SJSA1 (cell line): ENCODE results near the gene PRAME. TPM values are rescaled to one million over a fixed set of nuclear protein-coding genes. Genes with fewer than 3 reads are reported as not detected.
"Not testable (repeated sequence)": the region's sequence is repeated elsewhere in the genome, so short reads cannot be mapped to it uniquely, and the experiment has no call there.

Experiments used
- DNase-seq, 2 experiments: peaks; one replicate each; pipeline ENCODE4 v3.0.0-alpha.2; 2015 to 2020; ENCODE audit warnings: low spot score in 2 of 2, low read depth in 1 of 2
- H3K27ac ChIP-seq: fragments of 250-450 bp; sonication (Bioruptor Pico); 2 replicates; pipeline ENCODE4 v1.5.1; 2020; ENCODE audit warnings: mild to moderate bottlenecking, moderate library complexity
- H3K27me3 ChIP-seq: fragments of 250-450 bp; sonication (Bioruptor Pico); replicated peaks from 2 replicates; pipeline ENCODE4 v1.5.1; 2020; ENCODE audit warnings: mild to moderate bottlenecking, moderate library complexity
- H3K36me3 ChIP-seq: fragments of 250-450 bp; sonication (Bioruptor Pico); 2 replicates; pipeline ENCODE4 v1.5.1; 2020; ENCODE audit warnings: mild to moderate bottlenecking
- H3K4me1 ChIP-seq: fragments of 250-450 bp; sonication (Bioruptor Pico); replicated peaks from 2 replicates; pipeline ENCODE4 v1.6.1; 2021; ENCODE audit warnings: mild to moderate bottlenecking
- H3K4me3 ChIP-seq: fragments of 250-450 bp; sonication (Bioruptor Pico); 2 replicates; pipeline ENCODE4 v1.5.1; 2020; ENCODE audit warnings: mild to moderate bottlenecking
- H3K9me3 ChIP-seq: fragments of 250-450 bp; sonication (Bioruptor Pico); replicated peaks from 2 replicates; pipeline ENCODE4 v1.5.1; 2020; ENCODE audit warnings: mild to moderate bottlenecking
- total RNA-seq: library from RNA; depleted of rRNA; stranded (reverse); fragments of >200 nt; shearing (Covaris generic); gene quantifications from 2 replicates; pipeline ENCODE4 v1.2.3, GENCODE V29; 2014

The PRAME gene
- total RNA-seq, 1 experiment from 2014 or later, result 0.05 TPM

DNA sequence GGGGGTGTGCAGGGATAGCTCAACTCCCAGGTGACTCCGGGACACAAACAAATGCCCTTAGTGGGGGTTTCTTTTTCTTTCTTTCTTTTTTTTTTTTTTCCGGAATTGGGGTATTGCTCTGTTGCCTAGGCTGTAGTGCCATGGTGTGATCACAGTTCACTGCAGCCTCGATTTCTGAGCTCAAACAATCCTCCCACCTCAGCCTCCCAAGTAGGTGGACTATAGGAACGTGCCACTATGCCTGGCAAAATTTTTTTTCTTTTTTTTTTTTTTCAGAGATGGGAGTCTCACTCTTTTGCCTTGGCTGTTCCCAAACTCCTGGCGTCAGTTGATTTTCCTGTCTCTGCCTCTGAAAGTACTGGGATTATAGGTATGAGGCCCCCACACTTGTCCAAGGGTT, 25.2 kb downstream of the PRAME start:
- no peaks in the 10 kb centered on the region for H3K36me3 ChIP-seq
- H3K4me1 ChIP-seq, result no peaks in the 10 kb centered on the region
- no peak for DNase-seq
- no peak overlapping the region for H3K27ac ChIP-seq
- no peak overlapping the region for H3K4me3 ChIP-seq
- H3K9me3 ChIP-seq, result no peaks in the 10 kb centered on the region
- peaks cover 9% of the 10 kb centered on the region; the same call in 1 of the 2 replicates for H3K27me3 ChIP-seq

DNA sequence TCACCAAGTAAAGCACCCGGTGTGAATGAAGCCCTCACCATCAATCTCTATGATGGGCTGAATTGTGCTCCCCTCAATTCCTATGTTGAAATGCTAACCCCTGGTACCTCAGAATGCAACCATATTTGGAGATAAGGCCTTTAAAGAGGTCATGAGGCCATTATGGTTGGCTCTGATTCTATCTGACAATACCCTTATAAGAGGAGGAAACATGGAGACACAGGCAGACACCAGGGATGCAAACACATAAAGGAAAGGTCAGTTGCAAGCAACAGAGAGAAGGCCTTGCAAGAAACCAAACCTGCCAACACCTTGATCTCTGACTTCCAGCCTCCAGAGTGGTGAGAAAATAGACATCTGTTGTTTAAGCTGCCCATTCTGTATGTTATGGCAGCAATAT, 25.6 kb downstream of the PRAME start:
- no peak for DNase-seq
- Histone ChIP-seq H3K4me3 (no peak overlapping the region), H3K27ac (no peak overlapping the region), H3K27me3 (peaks cover 9% of the 10 kb centered on the region; the same call in 1 of the 2 replicates), H3K4me1 (no peaks in the 10 kb centered on the region), H3K9me3 (no peaks in the 10 kb centered on the region), H3K36me3 (no peaks in the 10 kb centered on the region)

DNA sequence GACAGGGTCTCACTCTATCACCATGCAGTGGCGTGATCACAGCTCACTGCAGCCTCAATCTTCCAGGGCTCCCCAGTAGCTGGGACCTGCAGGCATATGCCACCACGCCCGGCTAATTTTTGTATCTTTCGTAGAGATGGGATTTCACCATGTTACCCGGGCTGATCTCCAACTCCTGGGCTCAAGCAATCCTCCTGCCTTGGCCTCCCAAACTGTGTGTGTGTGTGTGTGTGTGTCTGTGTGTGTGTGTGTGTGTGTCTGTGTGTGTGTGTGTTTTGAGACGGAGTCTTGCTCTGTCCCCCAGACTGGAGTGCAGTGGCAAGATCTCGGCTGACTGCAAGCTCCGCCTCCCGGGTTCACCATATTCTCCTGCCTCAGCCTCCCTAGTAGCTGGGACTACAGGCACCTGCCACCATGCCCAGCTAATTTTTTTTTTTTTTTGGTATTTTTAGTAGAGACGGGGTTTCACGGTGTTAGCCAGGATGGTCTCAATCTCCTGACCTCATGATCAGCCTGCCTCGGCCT, 26.5 kb downstream of the PRAME start:
- H3K4me1 ChIP-seq, H3K36me3 ChIP-seq, H3K9me3 ChIP-seq, H3K27ac ChIP-seq, H3K4me3 ChIP-seq, H3K27me3 ChIP-seq, DNase-seq: not testable (repeated sequence)

DNA sequence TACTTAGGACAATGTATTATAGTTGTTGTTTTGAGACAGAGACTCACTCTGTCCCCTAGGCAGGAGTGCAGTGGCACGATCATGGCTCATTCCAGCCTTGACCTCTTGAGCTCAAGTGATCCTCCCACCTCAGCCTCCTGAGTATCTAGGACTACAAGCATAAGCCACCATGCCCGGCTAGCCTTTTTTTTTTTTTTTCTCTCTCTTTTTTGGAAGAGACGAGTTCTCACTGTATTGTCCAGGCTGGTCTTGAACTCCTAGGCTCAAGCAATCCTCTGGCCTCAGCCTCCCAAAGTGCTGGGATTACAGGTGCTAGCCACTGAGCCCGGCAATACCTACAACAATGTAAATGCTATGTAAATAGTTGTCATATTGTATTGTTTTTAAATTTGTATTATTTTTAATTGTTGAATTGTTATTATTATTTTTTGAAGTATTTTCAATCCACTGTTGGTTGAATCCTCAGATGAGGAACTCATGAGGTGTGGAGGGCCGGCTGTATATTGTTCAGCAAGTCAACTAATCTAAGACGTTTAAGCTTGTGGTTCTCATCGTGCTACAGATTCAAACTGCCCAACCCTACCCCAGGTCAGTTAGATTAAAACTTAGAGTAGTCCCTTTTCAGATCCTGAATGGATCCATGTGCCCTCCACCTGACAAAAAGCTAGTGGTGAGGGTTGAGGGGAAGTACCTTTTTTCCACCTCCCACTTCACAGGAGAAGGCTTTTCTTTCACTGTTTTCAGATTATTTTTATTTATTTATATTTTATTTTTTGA, 27.1 kb downstream of the PRAME start:
- no peak for DNase-seq
- H3K27ac ChIP-seq, result no peak overlapping the region
- H3K36me3 ChIP-seq, result no peaks in the 10 kb centered on the region
- H3K27me3 ChIP-seq, result peaks cover 8% of the 10 kb centered on the region; the same call in 1 of the 2 replicates
- no peaks in the 10 kb centered on the region for H3K9me3 ChIP-seq
- no peaks in the 10 kb centered on the region for H3K4me1 ChIP-seq
- H3K4me3 ChIP-seq, result no peak overlapping the region

DNA sequence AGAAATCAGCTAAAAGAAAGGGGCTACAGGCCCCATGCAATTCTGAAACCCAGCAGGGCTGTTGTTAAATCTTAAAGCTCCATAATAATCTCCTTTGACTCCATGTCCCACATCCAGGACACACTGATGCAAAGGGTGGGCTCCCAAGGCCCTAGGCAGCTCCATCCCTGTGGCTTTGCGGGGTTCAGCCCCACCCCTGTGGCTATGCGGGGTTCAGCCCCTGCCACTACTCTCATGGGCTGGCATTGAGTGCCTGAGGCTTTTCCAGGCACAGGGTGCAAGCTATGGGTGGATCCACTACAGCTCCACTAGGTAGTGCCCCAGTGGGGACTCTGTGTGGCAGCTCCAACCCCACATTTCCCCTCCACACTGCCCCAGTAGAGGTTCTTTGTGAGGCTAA, 30.3 kb downstream of the PRAME start:
- DNase-seq, result no peak
- no peak overlapping the region for H3K27ac ChIP-seq
- H3K4me1 ChIP-seq, result no peaks in the 10 kb centered on the region
- H3K4me3 ChIP-seq, result no peak overlapping the region
- no peaks in the 10 kb centered on the region for H3K36me3 ChIP-seq
- peaks cover 7% of the 10 kb centered on the region; the same call in 1 of the 2 replicates for H3K27me3 ChIP-seq
- no peaks in the 10 kb centered on the region for H3K9me3 ChIP-seq

DNA sequence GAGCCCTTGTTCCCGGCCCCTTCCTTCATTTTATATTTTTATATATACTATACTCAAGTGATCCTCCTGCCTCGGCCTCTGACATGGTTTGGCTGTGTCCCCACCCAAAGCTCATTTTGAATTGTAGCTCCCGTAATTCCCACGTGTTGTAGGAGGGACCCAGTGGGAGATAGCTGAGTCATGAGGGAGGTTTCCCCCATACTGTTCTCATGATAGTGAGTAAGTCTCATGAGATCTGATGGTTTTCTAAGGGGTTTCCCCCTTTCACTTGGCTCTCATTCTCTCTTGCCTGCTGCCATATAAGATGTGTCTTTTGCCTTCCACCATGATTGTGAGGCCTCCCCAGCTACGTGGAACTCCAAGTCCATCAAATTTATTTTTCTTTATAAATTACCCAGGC, 31.8 kb downstream of the PRAME start:
- Histone ChIP-seq H3K27me3 (peaks cover 15% of the 10 kb centered on the region), H3K4me3 (no peak overlapping the region), H3K4me1 (no peaks in the 10 kb centered on the region), H3K27ac (no peak overlapping the region), H3K36me3 (no peaks in the 10 kb centered on the region), H3K9me3 (no peaks in the 10 kb centered on the region)
- DNase-seq, result no peak

DNA sequence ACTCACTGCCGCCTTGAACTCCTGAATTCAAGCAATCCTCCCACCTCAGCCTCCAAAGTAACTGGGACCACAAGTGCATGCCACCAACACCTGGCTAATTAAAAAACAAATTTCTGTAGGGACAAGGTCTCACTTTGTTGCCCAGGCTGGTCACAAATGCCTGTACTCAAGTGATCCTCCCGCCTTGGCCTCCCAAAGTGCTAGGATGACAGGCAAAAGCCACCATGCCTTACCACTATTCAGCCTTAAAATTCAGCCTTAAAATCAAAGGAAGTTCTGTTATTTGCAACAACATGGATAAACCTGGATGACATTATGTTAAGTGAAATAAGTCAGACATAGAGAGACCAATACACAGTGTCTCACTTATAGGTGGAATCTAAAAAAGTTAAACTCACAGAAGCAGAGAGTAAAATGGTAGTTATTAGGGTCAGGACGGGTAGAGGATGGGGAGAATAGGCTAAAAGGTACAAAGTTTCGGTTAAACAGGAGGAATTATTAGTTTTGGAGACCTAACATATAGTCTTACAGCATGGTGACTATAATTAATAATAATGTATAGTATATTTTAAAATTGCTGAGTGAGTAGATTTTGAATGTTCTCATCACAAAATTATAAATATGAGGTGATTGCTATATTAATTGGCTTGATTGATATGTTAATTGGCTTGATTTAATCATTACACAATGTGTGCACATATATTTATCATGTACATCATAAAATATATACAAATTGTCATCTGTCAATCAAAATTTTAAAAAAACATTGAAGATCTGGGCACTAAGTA, 32.7 kb downstream of the PRAME start:
- H3K4me1 ChIP-seq, result no peaks in the 10 kb centered on the region
- no peaks in the 10 kb centered on the region for H3K36me3 ChIP-seq
- no peak overlapping the region for H3K4me3 ChIP-seq
- no peak overlapping the region for H3K27ac ChIP-seq
- H3K9me3 ChIP-seq, result no peaks in the 10 kb centered on the region
- H3K27me3 ChIP-seq, result peaks cover 15% of the 10 kb centered on the region
- DNase-seq, result no peak

DNA sequence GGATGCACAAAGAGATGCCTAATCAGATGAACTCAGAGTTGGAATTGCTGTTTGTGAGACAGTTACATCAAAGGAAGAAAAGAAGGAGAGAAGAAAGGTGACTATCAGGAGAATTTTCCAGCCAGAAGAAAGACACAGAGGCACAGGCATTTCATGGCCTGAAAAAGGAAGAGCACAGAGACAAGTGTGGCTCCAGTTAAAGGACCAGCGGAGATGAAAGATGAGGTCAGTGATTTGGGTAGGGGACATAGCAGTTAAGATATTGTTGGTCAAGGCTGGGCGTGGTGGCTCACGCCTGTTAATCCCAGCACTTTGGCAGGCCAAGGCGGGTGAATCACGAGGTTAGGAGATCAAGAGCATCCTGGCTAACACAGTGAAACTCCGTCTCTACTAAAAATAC, 35.6 kb downstream of the PRAME start:
- no peak for DNase-seq
- no peaks in the 10 kb centered on the region for H3K36me3 ChIP-seq
- no peak overlapping the region for H3K4me3 ChIP-seq
- peaks cover 10% of the 10 kb centered on the region for H3K4me1 ChIP-seq
- H3K9me3 ChIP-seq, result no peaks in the 10 kb centered on the region
- H3K27me3 ChIP-seq, result peaks cover 17% of the 10 kb centered on the region
- H3K27ac ChIP-seq, result no peak overlapping the region

DNA sequence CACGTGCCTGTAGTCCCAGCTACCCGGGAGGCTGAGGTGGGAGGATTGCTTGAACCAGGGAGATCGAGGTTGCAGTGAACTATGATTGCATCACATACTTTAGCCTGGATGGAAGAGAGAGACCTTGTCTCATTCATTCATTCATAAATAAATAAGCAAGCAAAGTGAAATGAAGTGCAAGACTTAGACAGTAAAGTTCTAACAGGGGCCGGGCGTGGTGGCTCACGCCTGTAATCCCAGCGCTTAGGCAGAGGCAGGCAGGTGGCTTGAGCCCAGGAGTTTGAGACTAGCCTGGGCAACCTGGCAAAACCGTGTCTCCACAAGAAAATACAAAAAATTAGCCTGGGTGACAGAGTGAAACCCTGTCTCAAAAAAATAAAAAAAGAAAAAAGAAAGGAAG, 37.4 kb downstream of the PRAME start:
- H3K4me1 ChIP-seq, result peaks cover 10% of the 10 kb centered on the region
- no peak for DNase-seq

DNA sequence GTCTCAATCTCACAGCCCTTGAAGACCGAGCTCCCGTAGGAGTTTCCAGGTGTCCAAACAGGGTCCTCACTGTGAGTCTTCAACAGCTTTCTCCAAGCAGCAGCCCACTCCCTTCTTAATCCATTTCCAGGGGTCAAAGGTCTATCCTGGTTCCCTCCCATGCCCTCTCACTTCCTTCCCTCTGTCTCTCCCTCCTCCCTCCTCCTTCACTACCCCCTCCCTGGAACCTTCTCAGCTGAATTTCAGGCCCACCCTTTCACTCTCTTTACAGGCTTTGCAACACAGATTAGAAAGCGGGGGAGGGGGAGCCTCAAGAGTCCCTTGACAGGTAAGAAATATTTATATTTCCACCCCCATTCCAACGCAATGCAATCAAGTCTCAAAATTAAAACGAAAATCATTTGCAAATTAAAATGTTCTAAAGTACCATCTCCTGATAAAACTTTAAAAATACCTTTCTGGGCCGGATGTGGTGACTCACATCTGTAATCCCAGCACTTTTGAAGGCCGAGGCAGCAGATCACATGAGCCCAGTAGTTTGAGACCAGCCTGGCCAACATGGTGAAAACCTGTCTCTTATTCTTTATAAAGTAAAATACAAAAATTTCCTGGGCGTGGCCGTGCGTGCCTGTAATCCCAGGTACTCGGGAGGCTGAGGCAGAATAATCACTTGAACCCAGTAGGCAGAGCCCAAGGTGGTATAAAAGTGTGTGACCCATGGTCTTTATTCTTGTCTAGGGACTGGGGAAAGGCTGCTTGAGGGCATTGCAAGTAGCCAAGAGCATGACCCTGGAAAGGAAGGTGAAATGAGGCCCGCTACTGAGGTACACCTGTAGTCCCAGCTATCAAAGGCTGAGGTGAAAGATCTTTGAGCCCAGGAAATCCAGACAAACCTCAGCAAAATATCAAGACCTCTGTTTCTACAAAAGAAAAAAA, 38.1 kb downstream of the PRAME start:
- no peaks in the 10 kb centered on the region for H3K9me3 ChIP-seq
- DNase-seq, result no peak
- H3K27ac ChIP-seq, result no peak overlapping the region
- no peak overlapping the region for H3K4me3 ChIP-seq
- no peaks in the 10 kb centered on the region for H3K36me3 ChIP-seq
- H3K4me1 ChIP-seq, result peaks cover 10% of the 10 kb centered on the region
- peaks cover 14% of the 10 kb centered on the region for H3K27me3 ChIP-seq

More for the DNA sequence above, 37.4 kb downstream of the PRAME start:
- Histone ChIP-seq H3K4me3 (no peak overlapping the region), H3K9me3 (no peaks in the 10 kb centered on the region), H3K27me3 (peaks cover 17% of the 10 kb centered on the region), H3K27ac (no peak overlapping the region), H3K36me3 (no peaks in the 10 kb centered on the region)

DNA sequence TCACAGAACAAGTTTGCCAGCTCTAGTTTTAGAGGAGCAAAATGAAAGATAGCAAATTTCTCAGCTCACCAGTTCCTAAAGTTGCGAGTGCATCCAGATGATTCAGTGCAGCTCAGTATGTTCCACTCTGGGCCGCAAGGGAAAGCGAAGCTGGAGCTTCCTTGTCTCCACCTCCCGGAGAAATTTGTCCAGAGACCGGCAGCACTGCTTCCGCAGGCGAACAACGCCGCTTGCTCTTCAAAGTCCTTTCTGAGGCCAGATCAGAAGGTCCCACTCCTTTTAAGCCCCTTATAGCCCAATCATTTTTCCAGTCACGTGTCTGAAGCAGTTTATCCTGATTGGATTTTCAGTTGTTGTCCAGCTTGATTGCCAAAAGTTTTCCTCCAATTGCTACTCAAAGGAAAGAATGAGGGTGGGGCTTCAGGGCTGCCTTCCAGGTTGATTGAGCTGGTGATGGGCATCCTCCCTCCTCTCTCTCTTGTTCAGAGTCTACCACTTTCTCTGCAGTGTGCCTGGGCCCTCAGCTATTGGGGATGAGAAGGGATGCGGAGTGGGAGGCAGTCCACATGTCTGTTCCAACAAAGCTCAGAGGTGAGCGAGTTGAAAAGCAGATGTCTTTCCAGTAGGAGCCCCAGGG, 38.9 kb downstream of the PRAME start, which contains the start of gene ZNF280A:
ZNF280A (minus strand) TSS at position 251 of the 637 bp plus-strand sequence. CDS start 4,640 bp downstream, outside the sequence.
- H3K27me3 ChIP-seq, result peaks cover 10% of the 10 kb centered on the region
- H3K27ac ChIP-seq, result no peak within 1 kb of the TSS
- peaks cover 10% of the 10 kb centered on the region for H3K4me1 ChIP-seq
- H3K36me3 ChIP-seq, result no peaks in the 10 kb centered on the region
- peak within 1 kb of the TSS; percentile 23 for H3K4me3 ChIP-seq
- peak in 1 of 2 experiments; percentile 27 for DNase-seq
- no peaks in the 10 kb centered on the region for H3K9me3 ChIP-seq

DNA sequence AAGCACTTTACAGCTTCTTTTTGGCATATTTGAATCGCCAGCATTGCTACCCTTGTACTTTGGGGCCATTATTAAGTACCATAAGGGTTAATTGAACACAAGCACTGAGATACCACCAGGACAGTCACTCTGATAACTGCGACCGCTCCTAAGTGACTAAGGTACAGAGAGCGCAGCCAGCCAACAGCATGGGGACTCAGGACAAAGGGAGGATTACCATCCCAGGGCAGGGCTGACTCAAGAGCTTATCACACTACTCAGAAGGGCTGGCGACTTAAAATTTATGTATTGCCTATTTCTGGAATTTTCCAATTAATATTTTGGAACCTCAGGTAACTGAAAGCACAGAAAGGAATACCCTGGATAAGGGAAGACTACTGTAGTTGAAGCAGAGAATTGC, 39.5 kb downstream of the PRAME start:
- Histone ChIP-seq H3K4me1 (peaks cover 10% of the 10 kb centered on the region), H3K4me3 (peak overlapping the region; percentile 23), H3K27me3 (peaks cover 10% of the 10 kb centered on the region), H3K36me3 (no peaks in the 10 kb centered on the region), H3K9me3 (no peaks in the 10 kb centered on the region), H3K27ac (no peak overlapping the region)
- no peak for DNase-seq

DNA sequence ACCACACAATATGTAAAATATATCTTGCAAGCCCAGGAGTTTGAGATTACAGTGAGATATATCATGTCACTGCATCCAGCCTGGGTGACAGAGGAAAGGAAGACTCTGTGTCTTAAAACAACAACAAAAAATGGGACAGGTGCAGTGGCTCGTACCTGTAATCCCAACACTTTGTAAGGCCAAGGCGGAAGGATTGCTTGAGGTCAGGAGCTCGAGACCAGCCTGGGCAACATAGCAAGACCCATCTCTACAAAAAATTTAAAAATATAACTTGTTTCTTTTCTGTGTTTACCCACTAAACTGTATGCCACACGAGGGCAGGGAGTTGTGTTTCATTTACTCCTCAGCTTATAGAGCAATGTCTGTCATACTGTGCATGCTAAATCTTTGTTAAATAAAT, 42.1 kb downstream of the PRAME start:
- H3K27ac ChIP-seq, result no peak overlapping the region
- no peak for DNase-seq
- H3K4me3 ChIP-seq, result no peak overlapping the region
- H3K4me1 ChIP-seq, result peaks cover 10% of the 10 kb centered on the region
- H3K36me3 ChIP-seq, result no peaks in the 10 kb centered on the region
- H3K9me3 ChIP-seq, result no peaks in the 10 kb centered on the region
- peaks cover 7% of the 10 kb centered on the region; the same call in 1 of the 2 replicates for H3K27me3 ChIP-seq
